ENCODE data around the gene GALNT5. TPM values are rescaled to one million over a fixed set of nuclear protein-coding genes. Genes with fewer than 3 reads are reported as not detected.
"Not testable (repeated sequence)": the region's sequence is repeated elsewhere in the genome, so short reads cannot be mapped to it uniquely, and the experiment has no call there.

Gene GALNT5
- total RNA-seq, 4 donors from 2014 or later = 0.08 to 0.71 (median 0.44) TPM

DNA sequence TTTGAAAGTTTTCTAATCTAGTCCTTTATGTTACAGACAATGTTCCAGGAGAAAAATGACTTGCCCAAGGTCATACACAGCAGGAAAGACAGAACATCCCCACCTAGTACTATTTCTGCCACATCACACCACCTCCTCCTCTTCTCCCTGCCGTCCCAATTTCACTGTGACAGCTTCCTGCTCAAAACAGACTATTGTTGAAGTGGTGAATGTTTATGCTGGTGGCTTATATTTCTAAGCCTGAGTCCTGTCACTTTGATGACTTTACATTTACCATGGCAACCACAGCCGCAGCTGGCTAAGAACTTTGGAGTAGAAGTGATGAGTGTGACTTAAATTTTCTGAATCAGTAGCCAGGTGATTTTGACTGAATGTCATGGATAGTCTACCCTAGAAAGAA, 10.0 kb downstream of the GALNT5 start:
- no peak for DNase-seq (ENCODE audit: low spot score in 2 of 2)
- intact Hi-C loops (cut with DNase I; ENCODE audit: low total_unique reads) = no loop called here
- WGBS, 2 donors = 78 to 79% methylated on average over 2 of the region's 2 CpGs

DNA sequence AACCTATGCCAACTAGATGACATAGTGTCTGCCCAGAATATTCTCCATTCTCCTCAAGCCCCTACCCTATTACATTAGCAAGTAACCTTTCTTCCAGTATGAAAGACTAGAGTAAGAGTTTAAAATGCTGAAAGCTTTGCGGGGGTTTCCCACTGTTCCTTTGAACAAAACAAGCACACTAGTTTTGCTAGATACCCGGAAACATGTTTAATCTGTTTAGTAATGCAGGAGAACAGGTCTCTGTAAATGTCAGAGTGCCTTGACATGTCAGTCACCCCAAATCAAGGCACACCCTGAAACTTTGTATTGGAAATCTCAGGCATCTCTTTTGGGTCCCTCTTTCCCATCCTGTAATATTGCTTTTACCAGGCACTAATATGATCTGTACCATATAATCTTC, 11.6 kb downstream of the GALNT5 start:
- WGBS, 2 donors = 61 to 72% methylated on average over 2 of the region's 2 CpGs
- TF ChIP-seq, protein P1, sequence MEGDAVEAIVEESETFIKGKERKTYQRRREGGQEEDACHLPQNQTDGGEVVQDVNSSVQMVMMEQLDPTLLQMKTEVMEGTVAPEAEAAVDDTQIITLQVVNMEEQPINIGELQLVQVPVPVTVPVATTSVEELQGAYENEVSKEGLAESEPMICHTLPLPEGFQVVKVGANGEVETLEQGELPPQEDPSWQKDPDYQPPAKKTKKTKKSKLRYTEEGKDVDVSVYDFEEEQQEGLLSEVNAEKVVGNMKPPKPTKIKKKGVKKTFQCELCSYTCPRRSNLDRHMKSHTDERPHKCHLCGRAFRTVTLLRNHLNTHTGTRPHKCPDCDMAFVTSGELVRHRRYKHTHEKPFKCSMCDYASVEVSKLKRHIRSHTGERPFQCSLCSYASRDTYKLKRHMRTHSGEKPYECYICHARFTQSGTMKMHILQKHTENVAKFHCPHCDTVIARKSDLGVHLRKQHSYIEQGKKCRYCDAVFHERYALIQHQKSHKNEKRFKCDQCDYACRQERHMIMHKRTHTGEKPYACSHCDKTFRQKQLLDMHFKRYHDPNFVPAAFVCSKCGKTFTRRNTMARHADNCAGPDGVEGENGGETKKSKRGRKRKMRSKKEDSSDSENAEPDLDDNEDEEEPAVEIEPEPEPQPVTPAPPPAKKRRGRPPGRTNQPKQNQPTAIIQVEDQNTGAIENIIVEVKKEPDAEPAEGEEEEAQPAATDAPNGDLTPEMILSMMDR (IDR thresholded peaks at IDR 0.05) = no peak
- no peak for TF ChIP-seq POLR2A (IDR thresholded peaks at IDR 0.05)
- H3K4me3 ChIP-seq (ENCODE audit: low read depth, poor library complexity, severe bottlenecking) = no peak overlapping the region
- intact Hi-C loops (cut with DNase I; ENCODE audit: low total_unique reads) = no loop called here
- no peak for DNase-seq (ENCODE audit: low spot score in 2 of 2)

More for the DNA sequence above, 10.0 kb downstream of the GALNT5 start:
- H3K4me3 ChIP-seq (ENCODE audit: low read depth, poor library complexity, severe bottlenecking) = no peak overlapping the region
- no peak for TF ChIP-seq POLR2A (IDR thresholded peaks at IDR 0.05)
- TF ChIP-seq, protein P1 (IDR thresholded peaks at IDR 0.05) = no peak

DNA sequence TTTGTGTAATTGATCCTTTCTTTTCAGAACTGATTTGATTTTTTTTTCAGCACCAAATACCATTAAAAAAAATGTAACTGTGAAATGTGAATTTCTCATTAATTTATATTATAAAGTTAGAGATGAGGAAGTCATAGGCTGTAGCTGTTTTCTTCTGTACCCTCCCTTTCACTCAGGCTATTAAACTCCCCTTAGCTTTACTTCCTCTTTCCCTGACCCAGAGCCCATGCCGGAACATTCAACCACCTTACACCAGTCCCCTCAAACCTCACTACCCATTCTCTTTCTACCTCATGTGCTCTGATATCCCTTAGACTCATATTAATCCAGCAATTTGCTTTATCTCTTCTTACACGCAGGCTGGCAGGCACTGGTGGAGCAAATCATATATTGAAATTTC, 12.4 kb downstream of the GALNT5 start:
- WGBS, 2 donors = 76 to 84% methylated on average over 2 of the region's 2 CpGs
- no peak for TF ChIP-seq POLR2A (IDR thresholded peaks at IDR 0.05)
- TF ChIP-seq, protein P1 (IDR thresholded peaks at IDR 0.05) = no peak
- intact Hi-C loops (cut with DNase I; ENCODE audit: low total_unique reads) = no loop called here
- no peak overlapping the region for H3K4me3 ChIP-seq (ENCODE audit: low read depth, poor library complexity, severe bottlenecking)
- DNase-seq (ENCODE audit: low spot score in 2 of 2) = no peak

DNA sequence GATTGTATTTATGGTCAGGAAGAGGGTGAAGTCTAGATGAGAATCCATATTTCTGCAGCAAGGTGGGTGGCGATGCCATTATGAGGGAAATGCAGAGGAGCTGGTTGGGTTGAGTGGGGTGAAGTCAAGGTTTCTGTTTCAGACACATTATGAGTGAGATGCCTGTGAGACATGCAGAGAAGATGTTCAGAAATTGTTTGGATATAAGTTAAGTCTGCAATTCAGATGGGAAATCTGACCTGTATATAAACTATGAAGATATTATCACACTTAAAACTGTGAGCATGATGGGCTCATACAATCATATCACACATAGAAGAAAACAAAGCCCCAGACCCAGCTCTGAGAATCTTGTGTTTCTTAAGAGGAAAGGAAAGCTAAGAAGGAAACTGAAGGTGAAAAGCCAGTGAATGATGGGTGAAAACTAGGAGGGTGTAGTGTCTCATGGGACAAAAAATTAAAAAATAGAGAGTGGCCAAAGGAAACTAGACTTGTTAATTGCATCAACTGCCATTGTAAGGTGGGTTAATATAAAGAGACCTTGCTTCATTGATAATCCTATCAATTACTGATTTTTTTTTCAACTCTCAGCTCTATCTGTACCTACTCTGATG, 14.2 kb downstream of the GALNT5 start:
- TF ChIP-seq POLR2A (IDR thresholded peaks at IDR 0.05) = no peak
- TF ChIP-seq, protein P1 (IDR thresholded peaks at IDR 0.05) = no peak
- intact Hi-C loops (cut with DNase I; ENCODE audit: low total_unique reads) = no loop called here
- WGBS, 2 donors = 96 to 100% methylated on average over 1 of the region's 1 CpG

DNA sequence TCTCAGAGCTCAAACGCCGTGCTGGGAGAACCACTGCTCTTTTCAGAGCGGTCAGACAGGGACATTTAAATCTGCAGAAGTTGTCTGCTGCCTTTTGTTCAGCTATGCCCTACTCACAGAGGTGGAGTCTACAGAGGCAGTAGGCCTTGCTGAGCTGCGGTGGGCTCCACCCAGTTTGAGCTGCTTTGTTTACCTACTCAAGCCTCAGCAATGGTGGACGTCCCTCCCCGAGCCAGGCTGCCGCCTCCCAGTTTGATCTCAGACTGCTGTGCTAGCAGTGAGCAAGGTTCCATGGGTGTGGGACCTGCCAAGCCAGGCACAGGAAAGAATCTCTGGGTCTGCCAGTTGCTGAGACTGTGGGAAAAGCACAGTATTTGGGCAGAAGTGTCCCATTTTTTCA, 21.8 kb downstream of the GALNT5 start:
- H3K4me3 ChIP-seq (ENCODE audit: low read depth, poor library complexity, severe bottlenecking); intact Hi-C loops (cut with DNase I; ENCODE audit: low total_unique reads); DNase-seq (ENCODE audit: low spot score in 2 of 2): not testable (repeated sequence)
- 75 to 96% methylated on average over 3 to 7 of the region's 7 CpGs for WGBS, 2 donors

More for the DNA sequence above, 14.2 kb downstream of the GALNT5 start:
- no peak overlapping the region for H3K4me3 ChIP-seq (ENCODE audit: low read depth, poor library complexity, severe bottlenecking)
- no peak for DNase-seq (ENCODE audit: low spot score in 2 of 2)

DNA sequence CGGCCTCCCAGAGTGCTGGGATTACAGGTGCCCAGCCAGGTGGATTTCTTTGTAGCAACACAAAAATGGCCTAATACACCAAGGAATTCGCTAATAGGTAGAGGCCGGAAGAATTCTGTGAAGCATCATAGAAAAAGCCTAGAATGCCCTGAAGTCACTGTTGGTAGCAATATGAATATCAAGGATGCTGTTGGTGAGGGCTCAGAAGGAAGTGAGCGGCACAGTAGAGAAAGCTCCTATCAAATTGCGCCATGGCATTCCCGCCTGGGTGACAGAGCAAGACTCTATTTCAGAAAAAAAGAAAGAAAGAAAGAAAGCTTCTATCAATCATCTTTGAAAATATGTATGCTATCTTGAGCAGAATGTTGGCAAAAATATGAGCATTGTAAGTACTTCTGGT, 23.8 kb downstream of the GALNT5 start:
- no peak overlapping the region for H3K4me3 ChIP-seq (ENCODE audit: low read depth, poor library complexity, severe bottlenecking)
- TF ChIP-seq, protein P1 (IDR thresholded peaks at IDR 0.05) = no peak
- no peak for TF ChIP-seq POLR2A (IDR thresholded peaks at IDR 0.05)
- intact Hi-C loops (cut with DNase I; ENCODE audit: low total_unique reads) = no loop called here
- DNase-seq (ENCODE audit: low spot score in 2 of 2) = no peak
- WGBS, 2 donors = 94 to 97% methylated on average over 6 of the region's 6 CpGs
